Body of pancreas (tissue), 4 donors: ENCODE measurements around the gene MED27.

Experiments
- POLR2A ChIP-seq, 3 donors: fragments of 450-650 bp; IDR thresholded peaks; one replicate each; pipeline ENCODE4 v1.6.1; 2016; ENCODE audit warnings: antibody characterized with exemption in 3 of 3, mild to moderate bottlenecking in 2 of 3
- TF ChIP-seq, protein P1 (sequence below), 7 experiments: fragments of 450-650 bp in 4 of 7; fragments of 200-600 bp in 3 of 7; sonication (generic) in 3 of 7; IDR thresholded peaks; one replicate each; pipeline ENCODE4 v1.5.1; 2016 to 2019; ENCODE audit warnings: antibody characterized with exemption in 7 of 7

DNA sequence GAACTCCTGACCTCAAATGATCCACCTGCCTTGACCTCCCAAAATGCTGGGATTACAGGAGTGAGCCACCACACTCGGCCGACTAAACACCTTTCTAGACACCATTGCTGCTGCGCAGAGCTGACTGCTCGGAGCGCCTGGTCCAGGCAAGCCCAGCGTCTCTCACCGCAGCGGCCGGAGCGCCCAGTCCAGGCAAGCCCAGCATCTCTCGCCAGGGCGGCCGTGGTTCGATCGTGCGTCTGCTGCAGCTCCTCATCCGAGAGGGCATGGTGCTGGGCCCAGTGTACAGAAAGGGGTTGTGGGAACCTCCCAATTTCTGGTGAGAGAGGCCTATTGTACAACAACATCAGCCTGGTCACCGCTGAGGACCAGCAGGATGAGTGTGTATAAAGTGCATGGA is 230.3 kb downstream of the MED27 start:
- TF ChIP-seq POLR2A (IDR thresholded peaks at IDR 0.05): no peak
- TF ChIP-seq, protein P1, sequence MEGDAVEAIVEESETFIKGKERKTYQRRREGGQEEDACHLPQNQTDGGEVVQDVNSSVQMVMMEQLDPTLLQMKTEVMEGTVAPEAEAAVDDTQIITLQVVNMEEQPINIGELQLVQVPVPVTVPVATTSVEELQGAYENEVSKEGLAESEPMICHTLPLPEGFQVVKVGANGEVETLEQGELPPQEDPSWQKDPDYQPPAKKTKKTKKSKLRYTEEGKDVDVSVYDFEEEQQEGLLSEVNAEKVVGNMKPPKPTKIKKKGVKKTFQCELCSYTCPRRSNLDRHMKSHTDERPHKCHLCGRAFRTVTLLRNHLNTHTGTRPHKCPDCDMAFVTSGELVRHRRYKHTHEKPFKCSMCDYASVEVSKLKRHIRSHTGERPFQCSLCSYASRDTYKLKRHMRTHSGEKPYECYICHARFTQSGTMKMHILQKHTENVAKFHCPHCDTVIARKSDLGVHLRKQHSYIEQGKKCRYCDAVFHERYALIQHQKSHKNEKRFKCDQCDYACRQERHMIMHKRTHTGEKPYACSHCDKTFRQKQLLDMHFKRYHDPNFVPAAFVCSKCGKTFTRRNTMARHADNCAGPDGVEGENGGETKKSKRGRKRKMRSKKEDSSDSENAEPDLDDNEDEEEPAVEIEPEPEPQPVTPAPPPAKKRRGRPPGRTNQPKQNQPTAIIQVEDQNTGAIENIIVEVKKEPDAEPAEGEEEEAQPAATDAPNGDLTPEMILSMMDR (IDR thresholded peaks at IDR 0.05): no peak
